Suppressor macrophage treated with lipopolysaccharide for 4 hours (primary cell): ENCODE results near the gene PDLIM5.
A peak's percentile ranks its signal among the peaks of the same experiment; 100 is the strongest.

ENCODE experiments used
- DNase-seq: peaks from one replicate; pipeline ENCODE4 v3.0.0-alpha.2; 2020

The PDLIM5 gene

GRCh38 chr4:94430406-94430805 lies 21.3 kb upstream of the PDLIM5 start:
- DNase-seq: no peak

- no peak for DNase-seq
These were observed 20.4 kb upstream of the PDLIM5 start for GRCh38 chr4:94431388-94431787.

GRCh38 chr4:94434505-94434904 lies 17.2 kb upstream of the PDLIM5 start:
- DNase-seq: no peak

- no peak for DNase-seq
These were observed 15.9 kb upstream of the PDLIM5 start for GRCh38 chr4:94435874-94436273.

- DNase-seq: no peak
These were observed 15.2 kb upstream of the PDLIM5 start for GRCh38 chr4:94436512-94436911.

GRCh38 chr4:94439606-94440005 lies 12.1 kb upstream of the PDLIM5 start:
- no peak for DNase-seq

- no peak for DNase-seq
These were observed 9.9 kb upstream of the PDLIM5 start for GRCh38 chr4:94441838-94442237.

GRCh38 chr4:94442251-94442650 lies 9.5 kb upstream of the PDLIM5 start:
- DNase-seq: no peak

- DNase-seq: no peak
These were observed 5.4 kb upstream of the PDLIM5 start for GRCh38 chr4:94446386-94446785.

GRCh38 chr4:94447754-94448411 lies 3.9 kb upstream of the PDLIM5 start:
- no peak for DNase-seq

- DNase-seq: no peak
These were observed 2.8 kb upstream of the PDLIM5 start for GRCh38 chr4:94448815-94449375.

- DNase-seq: no peak
These were observed 569 bp upstream of the PDLIM5 start for GRCh38 chr4:94451051-94451694.

- DNase-seq: peak; percentile 74
These were observed 982 bp downstream of the PDLIM5 start for GRCh38 chr4:94452476-94453371.

- peak; percentile 60 for DNase-seq
These were observed 1.7 kb downstream of the PDLIM5 start for GRCh38 chr4:94453391-94453963.

GRCh38 chr4:94454405-94454804 lies 2.7 kb downstream of the PDLIM5 start:
- DNase-seq: no peak

GRCh38 chr4:94455081-94455480 lies 3.3 kb downstream of the PDLIM5 start:
- peak; percentile 75 for DNase-seq

GRCh38 chr4:94457692-94458106 lies 6.0 kb downstream of the PDLIM5 start:
- DNase-seq: no peak

- no peak for DNase-seq
These were observed 6.9 kb downstream of the PDLIM5 start for GRCh38 chr4:94458682-94459081.

GRCh38 chr4:94459462-94460161 lies 7.9 kb downstream of the PDLIM5 start:
- peak; percentile 12 for DNase-seq

- no peak for DNase-seq
These were observed 9.8 kb downstream of the PDLIM5 start for GRCh38 chr4:94461506-94461905.

- DNase-seq: no peak
These were observed 10.8 kb downstream of the PDLIM5 start for GRCh38 chr4:94462572-94462971.

- no peak for DNase-seq
These were observed 12.0 kb downstream of the PDLIM5 start for GRCh38 chr4:94463771-94464170.
